ENCODE results near the gene SSTR5.

Gene SSTR5

DNA sequence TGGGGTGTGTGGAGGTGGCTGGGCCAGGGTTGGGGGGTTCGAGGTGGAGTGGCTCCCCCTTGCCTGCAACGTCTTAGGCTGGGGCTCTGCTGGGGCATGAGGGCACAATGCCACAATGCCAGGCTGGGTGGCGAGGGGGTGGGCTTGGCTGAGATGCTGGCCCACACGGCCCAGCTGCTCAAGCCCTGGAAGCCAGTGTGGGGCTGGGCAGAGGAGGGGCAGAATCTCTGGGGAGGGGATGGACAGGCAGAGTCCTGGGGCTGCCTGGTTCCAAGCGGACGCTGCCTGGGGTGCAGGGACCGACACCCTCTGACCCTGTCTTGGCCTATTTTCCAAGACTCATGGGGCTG is 37.5 kb upstream of the SSTR5 start:
- H3K27ac ChIP-seq: no peak overlapping the region
- TF ChIP-seq, protein P1, sequence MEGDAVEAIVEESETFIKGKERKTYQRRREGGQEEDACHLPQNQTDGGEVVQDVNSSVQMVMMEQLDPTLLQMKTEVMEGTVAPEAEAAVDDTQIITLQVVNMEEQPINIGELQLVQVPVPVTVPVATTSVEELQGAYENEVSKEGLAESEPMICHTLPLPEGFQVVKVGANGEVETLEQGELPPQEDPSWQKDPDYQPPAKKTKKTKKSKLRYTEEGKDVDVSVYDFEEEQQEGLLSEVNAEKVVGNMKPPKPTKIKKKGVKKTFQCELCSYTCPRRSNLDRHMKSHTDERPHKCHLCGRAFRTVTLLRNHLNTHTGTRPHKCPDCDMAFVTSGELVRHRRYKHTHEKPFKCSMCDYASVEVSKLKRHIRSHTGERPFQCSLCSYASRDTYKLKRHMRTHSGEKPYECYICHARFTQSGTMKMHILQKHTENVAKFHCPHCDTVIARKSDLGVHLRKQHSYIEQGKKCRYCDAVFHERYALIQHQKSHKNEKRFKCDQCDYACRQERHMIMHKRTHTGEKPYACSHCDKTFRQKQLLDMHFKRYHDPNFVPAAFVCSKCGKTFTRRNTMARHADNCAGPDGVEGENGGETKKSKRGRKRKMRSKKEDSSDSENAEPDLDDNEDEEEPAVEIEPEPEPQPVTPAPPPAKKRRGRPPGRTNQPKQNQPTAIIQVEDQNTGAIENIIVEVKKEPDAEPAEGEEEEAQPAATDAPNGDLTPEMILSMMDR (conservative IDR thresholded peaks at IDR 0.05): no peak

DNA sequence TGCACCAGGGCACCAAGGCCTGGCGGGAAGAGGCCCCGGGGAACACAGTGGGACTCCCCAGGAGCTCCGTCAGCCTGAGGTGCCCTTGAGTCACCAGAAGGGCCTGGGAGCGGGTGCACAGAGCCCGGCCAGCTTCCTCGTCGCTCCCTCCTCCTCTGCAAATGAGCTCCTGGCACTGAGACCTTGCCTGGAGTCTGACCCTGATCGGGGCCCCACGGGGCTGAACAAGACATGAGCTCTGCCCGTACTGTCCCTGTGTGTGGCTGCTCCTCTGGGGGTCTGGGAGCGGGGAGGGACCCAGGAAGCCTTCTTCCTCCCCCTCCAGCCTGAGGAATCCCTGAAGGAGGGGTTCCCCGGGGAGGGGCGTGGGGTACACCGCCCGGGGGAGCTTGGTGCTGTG is 36.4 kb upstream of the SSTR5 start:
- TF ChIP-seq, protein P1 (conservative IDR thresholded peaks at IDR 0.05): no peak
- no peak overlapping the region for H3K27ac ChIP-seq

DNA sequence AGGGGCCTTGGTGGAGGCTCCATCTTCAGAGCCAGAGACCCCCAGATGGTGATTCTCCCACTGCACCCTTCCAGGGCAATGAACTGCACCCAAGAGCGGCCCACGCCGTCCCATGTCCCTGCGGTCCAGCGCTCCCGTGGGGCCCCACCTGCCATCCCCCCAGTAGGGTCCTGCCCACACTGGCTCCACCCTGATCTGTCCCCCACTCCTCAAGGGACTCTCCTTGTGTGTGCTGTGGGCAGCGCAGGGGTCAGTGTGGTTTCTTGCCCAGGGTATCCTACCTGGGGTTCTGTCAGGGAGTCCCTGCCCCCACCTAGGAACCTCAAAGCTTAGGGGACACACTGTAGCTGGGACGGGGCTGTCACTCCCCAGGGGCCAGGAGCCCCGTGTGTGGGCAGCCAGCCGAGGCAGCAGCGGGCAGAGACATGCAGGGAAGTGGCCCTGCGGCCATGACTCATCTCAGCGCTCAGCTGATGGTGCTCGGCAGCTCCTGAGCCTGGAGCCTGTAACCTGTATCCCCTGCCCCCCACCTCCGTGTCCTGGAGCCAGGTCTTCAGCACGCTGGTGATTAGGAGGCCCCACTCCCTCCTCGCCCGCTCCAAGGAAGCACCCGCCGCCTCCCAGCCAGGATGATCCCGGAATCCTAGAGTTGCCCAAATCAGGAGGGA is 35.7 kb upstream of the SSTR5 start:
- TF ChIP-seq, protein P1 (conservative IDR thresholded peaks at IDR 0.05): no peak
- no peak overlapping the region for H3K27ac ChIP-seq

DNA sequence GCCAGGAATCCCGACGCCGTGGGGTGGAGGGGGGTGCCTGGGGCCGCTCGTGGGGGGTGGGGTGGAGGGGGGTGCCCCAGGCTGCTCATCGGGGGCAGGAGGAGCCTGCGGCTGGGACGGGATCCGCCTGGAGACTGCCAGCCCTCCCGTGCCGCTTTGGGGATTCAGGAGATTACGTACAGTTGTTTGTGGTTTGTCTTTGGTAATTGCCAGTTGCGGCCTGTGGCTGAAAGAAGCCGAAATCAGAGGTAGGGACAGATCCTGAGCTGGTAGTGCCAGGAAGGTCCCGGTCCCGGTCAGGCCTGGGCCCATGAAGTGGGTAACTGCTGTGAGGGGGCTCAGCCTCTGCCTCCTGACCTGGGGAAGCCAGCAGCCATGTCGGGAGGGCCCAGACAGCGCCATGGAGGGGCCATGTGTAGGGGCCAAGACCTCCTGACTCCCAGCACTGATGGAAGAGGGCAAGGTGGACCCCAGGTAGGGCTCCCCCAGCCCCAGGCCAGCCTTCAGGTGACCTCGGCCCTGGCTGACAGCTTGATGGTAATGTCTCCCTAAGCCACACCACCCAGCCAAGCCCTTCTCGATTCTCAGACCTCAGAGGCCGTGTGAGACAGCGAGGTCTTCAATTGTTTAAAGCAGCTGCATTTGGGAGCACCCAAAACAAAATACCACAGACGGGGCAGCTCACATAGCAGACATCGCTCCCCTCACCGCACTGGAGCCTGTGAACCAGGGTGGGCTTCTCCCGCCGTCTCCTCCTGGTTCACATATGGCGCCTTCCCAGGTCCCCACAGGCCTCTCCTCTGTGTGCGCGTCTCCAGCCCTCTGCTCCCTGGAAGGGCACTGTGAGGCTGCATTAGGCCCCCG is 34.9 kb upstream of the SSTR5 start:
- TF ChIP-seq, protein P1 (conservative IDR thresholded peaks at IDR 0.05): no peak
- H3K27ac ChIP-seq: no peak overlapping the region

DNA sequence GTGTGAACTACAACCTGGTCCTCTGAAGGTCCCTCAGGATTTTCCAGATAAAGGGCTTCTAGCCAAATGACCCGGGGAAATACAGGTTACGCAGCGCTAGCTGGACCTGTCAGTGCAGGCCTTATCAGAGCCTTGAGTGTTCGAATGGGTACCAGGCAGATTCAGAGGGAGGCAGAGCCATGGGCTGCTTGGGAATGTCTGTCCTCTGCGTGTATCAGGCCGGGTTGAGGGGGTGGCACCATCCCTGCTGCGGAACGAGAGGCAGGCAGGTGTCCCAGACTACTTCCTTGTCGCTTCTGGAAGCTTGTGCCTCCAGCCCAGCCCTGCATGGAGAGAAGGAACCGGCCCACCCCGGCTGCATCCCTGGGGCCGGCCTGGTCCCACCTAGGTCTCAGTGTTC is 33.6 kb upstream of the SSTR5 start:
- H3K27ac ChIP-seq: no peak overlapping the region
- TF ChIP-seq, protein P1 (conservative IDR thresholded peaks at IDR 0.05): no peak

DNA sequence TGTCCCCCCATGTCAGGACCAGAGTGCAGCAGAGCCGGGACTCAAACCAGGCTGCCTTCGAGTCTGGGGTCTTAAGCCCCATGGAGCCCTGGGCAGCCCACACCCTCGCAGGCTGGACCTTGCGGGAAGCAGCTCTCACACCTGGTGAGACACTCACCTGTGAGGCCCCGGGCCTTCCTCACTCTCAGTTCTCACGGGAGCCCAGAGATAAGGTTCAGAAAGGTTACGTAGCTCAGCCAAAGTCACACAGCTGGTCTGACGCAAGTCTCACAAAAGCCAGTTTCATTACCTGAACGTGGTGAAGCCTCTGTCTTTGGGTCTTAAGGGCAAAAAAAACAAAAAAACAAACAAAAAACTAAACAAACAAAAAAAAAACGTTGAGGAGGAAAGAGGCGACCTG is 32.8 kb upstream of the SSTR5 start:
- TF ChIP-seq, protein P1 (conservative IDR thresholded peaks at IDR 0.05): no peak

DNA sequence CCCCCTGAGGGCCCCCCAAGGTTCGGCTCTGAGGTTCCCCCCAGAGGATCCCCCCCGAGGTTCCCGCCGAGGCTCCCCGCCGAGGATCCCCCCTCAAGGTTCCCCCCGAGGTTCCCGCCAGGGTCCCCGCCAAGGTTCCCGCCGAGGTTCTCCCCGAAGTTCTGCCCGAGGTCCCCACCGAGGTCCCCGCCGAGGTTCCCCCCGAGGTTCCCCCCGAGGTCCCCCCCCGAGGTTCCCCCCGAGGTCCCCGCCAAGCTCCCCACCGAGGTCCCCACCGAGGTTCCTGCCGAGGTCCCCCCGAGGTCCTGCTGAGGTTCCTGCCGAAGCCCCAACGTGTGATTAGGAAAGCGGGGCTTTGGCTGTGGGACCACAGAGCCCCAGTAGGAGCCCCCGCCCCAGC is 32.2 kb upstream of the SSTR5 start:
- TF ChIP-seq, protein P1 (conservative IDR thresholded peaks at IDR 0.05): no peak
- H3K27ac ChIP-seq: no peak overlapping the region

More for the DNA sequence above, 32.8 kb upstream of the SSTR5 start:
- H3K27ac ChIP-seq: no peak overlapping the region

Data from VCaP (cell line).